Limb (tissue), 2 donors: ENCODE data around the gene ACTA1.
A peak's percentile ranks its signal among the peaks of the same experiment; 100 is the strongest.
"Not testable (repeated sequence)": the region's sequence is repeated elsewhere in the genome, so short reads cannot be mapped to it uniquely, and the experiment has no call there.

ENCODE experiments used
- DNase-seq, 2 donors: peaks; one replicate each; pipeline ENCODE4 v3.0.0-alpha.2; 2016; ENCODE audit errors: extremely low spot score in 2 of 2

Gene ACTA1

GRCh38 chr1:229440851-229441537 is 7.1 kb upstream of the ACTA1 start:
- DNase-seq, result no peak

DNA sequence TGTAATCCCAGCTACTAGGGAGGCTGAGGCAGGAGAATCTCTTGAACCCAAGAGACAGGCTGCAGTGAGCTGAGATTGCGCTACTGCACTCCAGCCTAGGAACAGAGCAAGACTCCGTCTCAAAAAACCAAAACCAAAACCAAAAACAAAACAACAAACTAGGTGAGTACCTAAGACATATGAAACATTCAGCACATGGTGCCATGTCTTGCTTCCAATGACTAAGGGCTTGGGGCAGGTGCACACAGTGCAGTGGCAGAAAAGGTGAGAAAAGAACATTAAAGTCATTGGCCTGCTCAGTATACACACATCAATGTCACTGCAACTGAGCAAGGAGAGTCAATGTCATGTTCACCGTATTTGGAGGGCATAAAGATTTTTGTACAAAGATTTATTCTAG is 4.1 kb upstream of the ACTA1 start:
- no peak for DNase-seq

DNA sequence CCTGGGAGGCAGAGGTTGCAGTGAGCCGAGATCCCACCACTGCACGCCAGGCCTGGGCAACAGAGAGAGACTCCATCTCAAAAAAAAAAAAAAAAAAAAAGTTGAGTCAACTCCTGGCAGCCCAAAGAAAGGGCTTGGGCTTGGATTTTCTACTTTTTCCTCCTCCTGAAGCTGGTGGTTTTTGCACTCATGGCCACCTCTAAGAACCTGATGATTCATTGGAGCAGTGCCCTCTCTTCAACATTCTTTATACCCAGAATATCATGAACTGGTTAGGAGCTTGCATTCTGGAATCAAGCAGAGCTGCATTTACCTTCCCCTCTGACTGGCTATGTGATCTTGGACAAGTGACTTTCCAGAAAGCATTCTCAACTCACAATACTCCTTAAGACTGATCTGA is 3.5 kb upstream of the ACTA1 start:
- DNase-seq, result no peak

DNA sequence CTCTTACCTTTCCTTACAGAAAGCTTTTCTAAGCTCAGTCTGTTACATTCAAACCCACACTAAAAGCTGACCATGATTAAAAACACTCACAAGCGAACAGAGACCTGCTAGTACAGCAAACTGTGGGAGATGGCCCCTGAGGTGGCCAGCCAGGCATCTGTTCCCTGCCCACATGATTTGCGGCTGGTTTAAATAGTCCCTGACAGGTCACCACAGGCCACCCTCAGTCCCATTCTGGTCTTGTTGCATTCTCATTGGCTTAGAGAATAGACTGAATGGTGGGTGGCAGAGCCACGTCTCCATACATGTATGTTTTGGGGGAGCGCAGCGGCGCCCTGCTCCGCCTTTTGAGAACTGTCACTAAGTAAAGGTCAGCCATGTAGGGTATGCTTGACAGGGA is 2.3 kb upstream of the ACTA1 start:
- no peak for DNase-seq

DNA sequence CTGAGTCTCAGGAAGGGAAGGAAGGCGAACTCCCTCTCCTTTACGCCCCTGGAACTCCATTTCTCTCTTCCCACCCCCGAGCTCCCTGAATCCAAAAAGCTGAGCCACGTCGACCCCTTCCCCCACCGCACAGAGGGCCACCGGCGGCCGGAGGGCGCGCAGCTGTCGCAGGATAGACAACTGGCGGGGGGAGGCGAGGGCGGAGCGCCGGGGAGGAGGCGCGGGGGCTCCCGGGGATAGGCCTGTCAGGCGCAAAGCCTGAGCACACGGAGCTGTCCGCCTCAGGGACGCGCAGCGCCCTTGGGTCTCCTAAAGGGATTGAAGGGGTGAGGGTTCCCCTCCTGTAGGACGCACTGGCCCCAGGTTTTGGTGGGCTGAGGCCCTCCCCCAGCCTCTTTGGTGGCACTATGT is 752 bp upstream of the ACTA1 start:
- peak in 1 of 2 donors; percentile 66 for DNase-seq

GRCh38 chr1:229433364-229434004 is 410 bp downstream of the ACTA1 start:
- DNase-seq, result no peak

DNA sequence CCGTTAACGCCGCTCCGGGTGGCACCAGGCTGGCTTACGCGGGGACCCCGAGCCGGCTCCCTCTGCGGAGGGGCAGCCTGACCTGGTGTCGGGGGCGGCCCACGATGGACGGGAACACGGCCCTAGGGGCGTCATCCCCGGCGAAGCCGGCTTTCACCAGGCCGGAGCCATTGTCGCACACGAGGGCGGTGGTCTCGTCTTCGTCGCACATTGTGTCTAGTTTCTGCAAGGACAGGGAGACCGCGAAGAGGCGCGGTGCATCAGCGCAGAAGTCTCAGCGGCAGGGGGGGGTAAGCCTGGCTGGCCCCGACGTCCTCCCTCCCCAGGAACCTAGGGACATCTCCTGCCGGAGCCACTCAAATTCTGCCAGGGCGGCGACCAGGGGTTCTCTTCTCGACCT is 989 bp downstream of the ACTA1 start:
- DNase-seq, result no peak

DNA sequence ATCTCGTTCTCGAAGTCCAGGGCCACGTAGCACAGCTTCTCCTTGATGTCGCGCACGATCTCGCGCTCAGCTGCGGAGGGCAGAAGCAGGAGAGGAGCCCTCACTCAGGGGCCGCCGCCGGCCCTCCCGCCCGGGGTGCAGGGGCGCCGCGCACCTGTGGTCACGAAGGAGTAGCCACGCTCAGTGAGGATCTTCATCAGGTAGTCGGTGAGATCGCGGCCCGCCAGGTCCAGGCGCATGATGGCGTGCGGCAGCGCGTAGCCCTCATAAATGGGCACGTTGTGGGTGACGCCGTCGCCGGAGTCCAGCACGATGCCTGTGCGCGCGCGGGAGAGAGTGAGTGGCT is 1.8 kb downstream of the ACTA1 start:
- no peak for DNase-seq

DNA sequence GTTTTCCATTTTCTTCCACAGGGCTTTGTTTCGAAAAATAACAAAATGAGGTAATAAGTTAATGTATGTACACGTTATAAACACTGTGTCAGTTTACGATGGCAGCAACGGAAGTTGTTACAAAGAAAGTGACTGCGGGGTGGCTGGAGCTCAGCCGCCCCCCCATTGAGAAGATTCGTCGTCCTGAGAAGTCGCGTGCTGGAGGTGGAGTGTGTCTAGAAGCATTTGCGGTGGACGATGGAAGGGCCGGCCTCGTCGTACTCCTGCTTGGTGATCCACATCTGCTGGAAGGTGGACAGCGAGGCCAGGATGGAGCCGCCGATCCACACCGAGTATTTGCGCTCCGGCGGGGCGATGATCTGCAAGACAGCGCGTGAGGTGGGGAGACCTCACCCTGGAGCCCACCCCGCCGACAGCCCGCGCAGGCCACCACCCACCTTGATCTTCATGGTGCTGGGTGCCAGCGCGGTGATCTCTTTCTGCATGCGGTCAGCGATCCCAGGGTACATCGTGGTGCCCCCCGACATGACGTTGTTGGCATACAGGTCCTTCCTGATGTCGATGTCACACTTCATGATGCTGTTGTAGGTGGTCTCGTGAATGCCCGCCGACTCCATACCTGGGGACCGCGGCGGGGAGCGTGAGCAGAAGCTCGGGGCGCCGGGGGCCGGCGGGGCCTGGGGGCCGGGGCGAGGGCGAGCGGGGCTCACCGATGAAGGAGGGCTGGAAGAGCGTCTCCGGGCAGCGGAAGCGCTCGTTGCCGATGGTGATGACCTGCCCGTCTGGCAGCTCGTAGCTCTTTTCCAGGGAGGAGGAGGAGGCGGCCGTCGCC is 2.4 kb downstream of the ACTA1 start:
- DNase-seq, result no peak

- DNase-seq, result peak in 1 of 2 donors; percentile 83
Observed at GRCh38 chr1:229430761-229431283, 3.1 kb downstream of the ACTA1 start.

GRCh38 chr1:229428256-229428655 is 5.6 kb downstream of the ACTA1 start:
- no peak for DNase-seq

DNA sequence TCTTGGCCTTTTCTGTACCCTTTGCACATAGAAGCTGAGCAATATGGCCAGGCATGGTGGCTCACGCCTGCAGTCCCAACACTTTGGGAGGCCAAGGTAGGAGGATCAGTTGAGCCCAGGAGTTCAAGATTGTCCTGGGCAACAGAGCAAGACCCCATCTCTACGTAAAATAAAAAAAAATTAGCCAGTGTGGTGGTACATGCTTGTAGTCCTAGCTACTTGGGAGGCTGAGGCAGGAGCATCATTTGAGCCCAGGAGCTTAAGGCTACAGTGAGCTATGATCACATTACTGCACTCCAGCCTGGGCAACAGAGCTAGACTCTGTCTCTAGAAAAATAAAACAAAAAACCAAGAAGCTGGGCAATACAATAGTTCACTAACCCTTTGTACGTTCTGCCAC is 6.3 kb downstream of the ACTA1 start:
- no peak for DNase-seq

DNA sequence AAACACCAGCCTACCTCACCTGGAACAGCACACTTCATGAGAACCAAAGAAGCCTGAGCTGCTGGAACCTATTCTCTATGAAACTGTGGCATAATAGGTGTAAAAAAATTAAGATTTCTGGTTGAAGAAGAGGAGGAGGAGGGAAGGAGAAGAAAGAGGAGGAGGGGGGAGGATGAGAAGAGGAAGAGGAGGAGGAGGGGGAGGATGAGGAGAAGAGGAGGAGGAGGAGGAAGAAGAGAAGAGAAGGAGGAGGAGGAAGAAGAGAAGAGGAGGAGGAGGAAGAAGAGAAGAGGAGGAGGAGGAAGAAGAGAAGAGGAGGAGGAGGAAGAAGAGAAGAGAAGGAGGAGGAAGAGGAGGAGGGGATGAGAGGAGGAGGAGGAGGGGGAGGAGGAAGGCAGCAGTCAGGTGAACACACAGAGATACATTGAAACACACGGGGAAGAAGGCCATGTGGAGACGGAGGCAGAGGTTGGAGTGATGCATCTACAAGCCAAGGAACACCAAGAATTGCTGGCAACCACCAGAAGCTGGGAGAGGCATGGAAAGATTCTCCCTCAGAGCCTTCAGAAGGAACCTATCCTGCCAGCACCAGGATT is 8.2 kb downstream of the ACTA1 start:
- DNase-seq, result no peak

DNA sequence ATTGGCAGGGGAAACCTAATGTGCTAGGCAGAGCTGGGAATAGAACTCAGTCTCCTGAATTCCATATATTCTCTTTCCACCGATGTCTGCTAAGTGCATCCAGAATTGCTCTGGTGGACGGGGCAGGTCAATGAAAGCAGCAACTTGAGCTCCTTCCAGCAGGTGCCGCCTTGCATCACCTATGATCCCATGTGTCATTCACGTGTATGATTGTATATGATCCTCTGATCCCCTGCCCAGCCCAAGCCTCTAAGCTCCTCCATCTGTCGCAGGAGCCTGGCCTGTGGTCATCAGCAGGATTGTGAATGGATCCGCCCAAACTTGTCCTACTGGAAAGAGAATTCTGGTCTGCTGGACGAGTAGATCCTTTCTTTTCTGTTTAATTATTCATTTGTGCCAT is 13.1 kb downstream of the ACTA1 start:
- DNase-seq, result no peak

DNA sequence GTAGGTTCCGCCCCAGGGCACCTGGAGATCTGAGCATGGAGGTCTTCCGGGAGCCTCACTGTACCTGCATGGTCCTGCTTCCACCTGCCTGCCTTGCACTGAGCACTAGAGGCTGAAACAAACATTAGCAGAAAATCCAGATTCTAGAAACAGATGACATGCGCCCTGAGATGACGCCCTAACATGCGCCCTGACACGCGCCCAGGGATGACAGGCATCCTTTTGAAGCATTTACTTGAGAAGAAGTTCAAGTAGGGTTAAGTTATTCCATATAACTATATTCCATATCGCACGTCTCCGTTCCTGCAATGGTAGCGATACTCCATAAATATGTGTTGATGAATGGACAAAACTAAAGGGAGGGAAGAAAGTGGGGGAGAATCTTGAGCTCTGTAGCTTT is 13.7 kb downstream of the ACTA1 start:
- no peak for DNase-seq

GRCh38 chr1:229418586-229418985 is 15.3 kb downstream of the ACTA1 start:
- DNase-seq, result not testable (repeated sequence)

DNA sequence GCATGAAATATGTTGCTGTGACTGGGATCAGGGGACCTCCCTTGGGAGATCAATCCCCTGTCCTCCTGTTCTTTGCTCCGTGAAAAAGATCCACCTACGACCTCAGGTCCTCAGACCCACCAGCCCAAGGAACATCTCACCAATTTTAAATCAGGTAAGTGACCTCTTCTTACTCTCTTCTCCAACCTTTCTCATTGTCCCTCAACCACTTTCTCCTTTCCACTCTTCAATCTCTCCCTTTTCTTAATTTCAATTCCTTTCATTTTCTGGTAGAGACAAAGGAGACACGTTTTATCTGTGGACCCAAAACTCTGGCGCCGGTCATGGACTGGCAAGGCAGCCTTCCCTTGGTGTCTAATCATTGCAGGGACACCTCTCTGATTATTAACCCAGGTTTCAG is 21.1 kb downstream of the ACTA1 start:
- DNase-seq, result not testable (repeated sequence)

DNA sequence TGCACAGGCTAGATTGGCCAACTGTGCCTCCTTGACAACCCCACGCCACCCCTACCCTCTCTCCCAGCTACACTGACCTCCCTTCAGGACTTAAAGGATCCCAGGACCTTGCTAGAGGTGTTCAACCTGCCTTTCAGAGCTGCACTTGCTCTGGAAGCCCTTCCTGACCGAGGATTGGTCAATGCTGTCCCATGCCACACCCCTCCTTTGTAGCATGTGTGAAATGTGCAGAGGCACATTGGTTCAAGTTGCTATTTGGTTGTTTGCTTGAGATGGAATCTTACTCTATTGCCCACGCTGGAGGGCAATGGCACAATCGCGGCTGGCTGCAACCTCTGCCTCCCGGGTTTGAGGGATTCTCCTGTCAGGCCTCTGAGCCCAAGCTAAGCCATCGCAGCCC is 21.8 kb downstream of the ACTA1 start:
- DNase-seq, result no peak

- DNase-seq, result no peak
Observed at GRCh38 chr1:229411434-229412055, 22.3 kb downstream of the ACTA1 start.

DNA sequence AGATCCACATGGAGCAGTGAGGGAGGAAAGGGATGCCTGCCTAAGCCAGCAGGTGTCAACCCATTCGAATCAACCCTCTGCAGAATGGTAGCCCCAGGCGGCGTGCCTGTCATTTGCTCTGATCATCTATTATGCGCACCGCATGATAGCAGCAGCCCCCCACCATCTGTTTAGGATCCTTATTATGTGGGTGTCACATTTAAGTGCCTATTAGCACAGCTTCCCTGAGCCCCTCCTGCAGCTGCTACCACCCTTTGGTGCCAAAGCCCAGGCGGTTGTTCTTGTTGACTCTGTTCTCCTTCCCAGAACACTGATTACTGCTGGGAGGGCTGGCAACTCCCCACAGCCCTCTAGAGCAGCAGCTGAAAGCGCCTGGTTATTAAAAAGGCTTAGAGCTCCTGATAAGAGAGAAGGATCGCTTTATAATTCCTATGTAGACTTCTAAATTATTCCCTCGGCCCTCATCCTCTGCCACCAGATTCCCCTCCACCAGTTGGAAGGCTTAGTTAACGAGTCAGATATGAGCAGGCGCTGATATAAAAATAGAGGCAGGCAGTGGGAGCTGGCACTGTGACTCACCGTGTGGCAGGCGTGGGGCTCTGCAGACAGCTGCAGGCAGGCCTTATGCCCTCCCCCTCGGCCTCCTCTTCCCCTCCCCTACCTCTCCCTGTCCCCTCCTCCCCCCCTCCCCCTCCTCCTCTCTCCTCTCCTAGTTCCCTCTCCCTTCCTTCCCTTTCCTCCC is 23.0 kb downstream of the ACTA1 start:
- DNase-seq, result peak; percentile 74 to 76

DNA sequence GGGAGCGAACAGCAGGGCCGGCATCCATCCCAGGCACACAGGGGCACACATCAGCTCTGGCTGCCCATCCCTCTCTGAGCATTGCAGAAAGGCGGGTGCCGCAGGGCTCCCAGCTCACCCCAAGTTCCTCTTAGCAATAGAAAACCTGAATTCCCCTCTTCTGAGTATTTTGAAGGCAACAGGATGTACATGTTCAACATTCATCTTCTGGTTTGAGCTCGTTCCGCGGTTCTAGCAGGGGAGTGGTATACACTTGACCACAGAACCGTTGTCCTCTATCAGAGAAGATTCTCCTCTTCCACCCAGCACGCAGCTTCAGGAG is 23.6 kb downstream of the ACTA1 start:
- DNase-seq, result no peak
